ENCODE measurements around the gene RABGGTB.
"Not testable (repeated sequence)": the region's sequence is repeated elsewhere in the genome, so short reads cannot be mapped to it uniquely, and the experiment has no call there.

The RABGGTB gene

DNA sequence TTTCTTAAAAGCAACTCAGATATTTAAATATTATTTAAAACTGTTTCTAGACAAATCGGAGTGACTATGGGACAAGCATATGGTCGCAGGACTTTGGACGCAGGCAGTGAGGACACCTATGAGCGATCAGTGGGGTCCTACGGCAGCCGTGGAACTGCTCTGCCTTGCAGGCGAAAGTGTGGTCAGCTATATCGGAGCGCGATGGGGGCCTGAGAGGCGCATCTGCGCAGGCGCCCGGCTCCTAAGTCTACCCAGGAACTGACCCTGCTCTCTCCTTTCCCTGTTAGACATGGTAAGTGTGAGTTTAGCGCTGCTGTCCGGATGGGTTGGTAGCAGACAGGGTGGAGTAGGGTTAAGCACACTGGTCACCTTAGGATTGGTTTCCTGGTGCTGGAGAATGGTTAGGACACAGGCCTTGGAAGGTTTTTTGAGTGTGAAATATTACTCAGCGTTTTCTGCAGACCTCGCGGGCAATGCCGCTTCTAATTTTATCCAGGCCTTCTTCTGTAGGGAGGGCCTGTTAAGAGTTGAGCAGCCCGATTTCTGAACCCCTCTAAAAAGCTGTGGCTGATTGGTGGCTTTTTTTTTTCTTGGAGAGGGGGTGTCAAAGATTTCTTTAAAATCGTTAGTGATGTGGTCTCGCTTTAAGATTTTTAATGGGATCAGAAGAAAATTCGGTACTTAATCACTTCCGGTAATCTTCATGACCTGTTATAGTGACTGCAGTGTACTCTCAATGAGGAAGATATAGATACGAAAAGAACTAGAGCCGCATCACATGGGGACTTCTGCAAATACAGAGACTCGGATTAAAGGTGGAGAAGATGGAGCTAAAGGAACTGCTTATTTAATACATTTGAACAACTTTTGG, at the start of gene RABGGTB:
TSS of gene RABGGTB (plus strand) at position 274 of the 871 bp plus-strand sequence. CDS start at position 290, 16 bp downstream.
- peak; percentile 93 for DNase-seq

- no peak for DNase-seq
These were observed 43.9 kb upstream of the RABGGTB start for GRCh38 chr1:75742047-75742625.

GRCh38 chr1:75745276-75745675, 40.8 kb upstream of the RABGGTB start:
- DNase-seq: no peak

DNA sequence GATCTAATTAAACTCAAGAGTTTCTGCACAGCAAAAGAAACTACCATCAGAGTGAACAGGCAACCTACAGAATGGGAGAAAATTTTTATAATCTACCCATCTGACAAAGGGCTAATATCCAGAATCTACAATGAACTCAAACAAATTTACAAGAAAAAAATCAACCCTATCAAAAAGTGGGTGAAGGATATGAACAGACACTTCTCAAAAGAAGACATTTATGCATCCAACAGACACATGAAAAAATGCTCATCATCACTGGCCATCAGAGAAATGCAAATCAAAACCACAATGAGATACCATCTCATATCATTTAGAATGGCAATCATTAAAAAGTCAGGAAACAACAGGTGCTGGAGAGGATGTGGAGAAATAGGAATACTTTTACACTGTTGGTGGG, 28.8 kb upstream of the RABGGTB start:
- not testable (repeated sequence) for DNase-seq

GRCh38 chr1:75758543-75758942, 27.5 kb upstream of the RABGGTB start:
- not testable (repeated sequence) for DNase-seq

DNA sequence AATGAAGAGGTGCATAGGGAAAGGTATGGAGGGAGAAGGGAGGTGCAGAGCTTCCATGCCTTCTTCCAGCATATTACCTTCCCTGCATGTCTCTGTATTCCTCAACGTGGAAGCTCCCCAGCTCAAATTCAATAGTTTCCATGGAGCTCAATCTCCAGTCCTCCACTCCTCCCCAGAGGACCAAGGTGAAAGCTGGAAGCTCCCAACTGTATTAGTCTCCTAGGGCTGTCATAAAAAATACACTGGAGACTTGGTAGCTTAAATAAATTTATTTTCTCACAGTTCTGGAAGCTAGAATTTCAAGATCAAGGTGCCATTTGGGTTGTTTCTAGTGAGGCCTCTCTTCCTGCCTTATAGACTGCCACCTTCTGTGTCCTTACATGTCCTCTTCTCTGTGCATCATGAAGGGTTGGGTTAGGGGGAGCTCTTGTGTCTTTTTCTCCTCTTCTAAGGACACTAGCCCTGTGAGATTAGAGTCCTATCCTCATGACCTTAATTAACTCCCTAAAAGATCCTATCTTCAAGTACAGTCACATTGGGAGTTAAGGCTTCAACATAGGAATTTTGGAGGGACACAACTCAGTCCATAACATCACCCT, 21.9 kb upstream of the RABGGTB start:
- no peak for DNase-seq

- DNase-seq: no peak
These were observed 20.2 kb upstream of the RABGGTB start for GRCh38 chr1:75765697-75766355.

GRCh38 chr1:75768016-75768415, 18.0 kb upstream of the RABGGTB start:
- no peak for DNase-seq

- no peak for DNase-seq
These were observed 15.3 kb upstream of the RABGGTB start for GRCh38 chr1:75770761-75771160.

GRCh38 chr1:75771978-75772377, 14.1 kb upstream of the RABGGTB start:
- DNase-seq: no peak

DNA sequence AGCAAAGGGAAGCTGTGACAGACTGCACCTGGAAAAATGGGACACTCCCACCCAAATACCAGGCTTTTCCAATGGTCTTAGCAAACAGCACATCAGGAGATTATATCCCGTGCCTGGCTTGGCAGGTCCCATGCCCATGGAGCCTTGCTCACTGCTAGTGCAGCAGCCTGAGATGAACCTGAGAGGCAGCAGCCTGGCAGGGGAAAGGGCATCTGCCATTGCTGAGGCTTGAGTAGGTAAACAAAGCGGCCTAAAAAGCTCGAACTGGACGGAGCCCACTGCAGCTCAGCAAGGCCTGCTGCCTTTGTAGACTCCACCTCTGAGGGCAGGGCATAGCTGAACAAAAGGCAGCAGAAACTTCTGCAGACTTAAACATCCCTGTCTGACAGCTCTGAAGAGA, 8.2 kb upstream of the RABGGTB start:
- not testable (repeated sequence) for DNase-seq

- not testable (repeated sequence) for DNase-seq
These were observed 7.4 kb upstream of the RABGGTB start for GRCh38 chr1:75778694-75779093.

DNA sequence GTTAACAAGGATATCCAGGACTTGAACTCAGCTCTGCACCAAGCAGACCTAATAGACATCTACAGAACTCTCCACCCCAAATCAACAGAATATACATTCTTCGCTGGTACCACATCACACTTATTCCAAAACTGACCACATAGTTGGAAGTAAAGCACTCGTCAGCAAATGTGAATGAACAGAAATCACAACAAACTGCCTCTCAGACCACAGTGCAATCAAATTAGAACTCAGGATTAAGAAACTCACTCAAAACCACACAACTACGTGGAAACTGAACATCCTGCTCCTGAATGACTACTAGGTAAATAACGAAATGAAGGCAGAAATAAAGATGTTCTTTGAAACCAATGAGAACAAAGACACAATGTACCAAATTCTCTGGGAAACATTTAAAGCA, 5.9 kb upstream of the RABGGTB start:
- not testable (repeated sequence) for DNase-seq

DNA sequence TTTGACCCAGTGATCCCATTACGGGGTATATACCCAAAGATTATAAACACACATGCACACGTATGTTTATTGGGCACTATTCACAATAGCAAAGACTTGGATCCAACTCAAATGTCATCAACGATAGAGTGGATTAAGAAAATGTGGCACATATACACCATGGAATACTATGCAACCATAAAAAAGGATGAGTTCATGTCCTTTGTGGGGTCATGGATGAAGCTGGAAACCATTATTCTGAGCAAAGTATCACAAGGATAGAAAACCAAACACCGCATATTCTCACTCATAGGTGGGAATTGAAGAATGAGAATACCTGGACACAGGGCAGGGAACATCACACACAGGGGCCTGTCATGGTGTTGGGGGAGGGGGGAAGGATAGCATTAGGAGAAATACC, 2.1 kb upstream of the RABGGTB start:
- DNase-seq: not testable (repeated sequence)

DNA sequence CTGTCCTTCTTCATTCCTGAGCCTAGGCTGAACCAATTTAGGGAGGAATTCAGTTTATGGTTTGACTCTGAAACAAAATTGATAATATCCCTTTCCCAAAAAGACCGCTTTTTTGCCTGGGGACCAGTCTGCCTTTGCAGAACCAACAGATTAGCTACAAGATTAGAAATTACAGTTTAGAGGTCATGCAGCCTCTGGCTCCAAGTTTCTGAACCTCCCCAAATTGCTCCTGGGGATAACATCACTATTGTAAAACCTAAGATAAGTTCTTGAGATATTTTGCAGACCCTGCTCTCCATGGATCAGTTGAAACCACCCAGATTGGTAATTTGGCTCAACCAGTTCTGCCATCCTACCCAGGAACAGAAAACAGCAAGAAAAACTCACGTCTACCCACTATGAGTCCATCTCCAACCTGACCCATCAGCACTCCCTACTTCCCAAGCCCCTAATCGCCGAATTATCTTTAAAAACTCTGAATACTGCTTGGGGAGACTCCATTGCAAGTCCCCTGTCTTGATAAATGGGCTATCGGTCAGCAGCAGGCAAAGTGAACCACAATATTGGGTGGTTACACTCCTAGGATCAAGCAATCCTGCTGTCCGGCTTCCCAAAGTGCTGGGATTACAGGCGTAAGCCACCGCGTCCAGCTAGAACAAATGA, 605 bp upstream of the RABGGTB start:
- no peak for DNase-seq

DNA sequence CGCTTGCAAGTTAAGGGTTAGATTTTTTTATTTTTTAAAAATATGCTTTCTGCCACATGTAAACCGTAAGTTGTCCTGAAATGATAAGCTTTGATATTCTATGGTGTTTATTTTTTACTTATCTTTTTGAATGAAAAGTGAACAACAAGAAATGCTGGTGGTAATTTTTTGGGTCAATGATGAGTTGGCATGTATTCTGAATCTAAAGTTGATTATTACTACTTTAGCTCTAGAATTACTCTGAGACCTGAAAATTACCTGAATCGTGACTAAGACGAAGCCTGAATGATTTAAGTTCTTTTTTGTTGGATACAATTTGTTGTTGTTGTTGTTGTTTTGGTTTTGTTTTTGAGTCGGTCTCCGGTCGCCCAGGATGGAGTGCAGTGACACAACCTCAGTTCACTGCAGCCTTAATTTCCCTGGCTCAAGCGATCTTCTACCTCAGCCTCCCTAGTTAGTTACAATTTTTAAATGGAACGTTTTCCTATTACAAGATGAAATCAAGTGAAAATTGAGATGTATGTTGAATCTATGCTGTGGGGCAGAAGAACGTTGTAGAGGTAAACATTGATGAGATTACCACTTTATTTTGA, 941 bp downstream of the RABGGTB start:
- DNase-seq: no peak

DNA sequence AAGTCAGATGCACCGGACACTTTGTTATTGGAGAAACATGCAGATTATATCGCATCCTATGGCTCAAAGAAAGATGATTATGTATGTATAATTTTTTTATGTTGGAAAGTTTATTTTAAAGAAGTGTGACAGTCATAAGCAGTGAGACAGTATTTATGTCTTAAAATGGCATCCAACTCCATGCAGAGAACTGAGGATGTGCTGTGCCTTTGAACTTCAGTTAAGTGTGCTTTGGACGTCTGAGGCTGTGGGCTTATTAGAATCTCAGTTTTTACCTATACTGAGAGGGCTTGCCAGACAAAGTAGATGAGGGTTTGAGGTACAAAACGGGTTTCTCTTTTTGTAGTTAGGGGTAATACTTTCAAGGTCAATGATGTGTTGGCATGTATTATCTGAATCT, 1.5 kb downstream of the RABGGTB start:
- no peak for DNase-seq

DNA sequence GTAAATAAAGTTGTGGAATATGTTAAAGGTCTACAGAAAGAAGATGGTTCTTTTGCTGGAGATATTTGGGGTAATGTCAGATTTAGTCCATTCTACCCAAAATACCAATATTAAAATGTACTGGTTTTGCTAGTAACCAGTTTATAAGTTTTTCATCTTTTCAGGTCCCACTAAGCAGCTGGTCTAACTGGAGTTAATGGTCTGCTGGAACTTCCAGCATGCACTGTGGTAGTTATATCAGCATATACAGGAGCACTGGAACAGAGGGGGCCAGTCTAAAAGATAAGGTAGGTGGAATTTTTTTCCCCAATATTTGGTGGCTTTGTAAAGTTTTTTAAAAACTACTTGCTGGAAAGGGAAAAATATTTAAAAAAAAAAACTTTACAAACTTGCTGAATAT, 3.9 kb downstream of the RABGGTB start:
- no peak for DNase-seq

- no peak for DNase-seq
These were observed 5.0 kb downstream of the RABGGTB start for GRCh38 chr1:75791022-75791421.

GRCh38 chr1:75792091-75792490, 6.0 kb downstream of the RABGGTB start:
- no peak for DNase-seq

GRCh38 chr1:75794382-75794781, 8.3 kb downstream of the RABGGTB start:
- DNase-seq: no peak

- DNase-seq: no peak
These were observed 9.7 kb downstream of the RABGGTB start for GRCh38 chr1:75795703-75796193.
